HEK293 (cell line): ENCODE data around the gene FGF19.

ENCODE experiments used
- CTCF ChIA-PET: fragments of 350-600 bp; formaldehyde crosslinking; extraction: SDS; loops from one replicate; lab custom pipeline; 2021; ENCODE audit warnings: antibody characterized with exemption; lab: Yijun Ruan, JAX
- POLR2A ChIA-PET: fragments of 300-600 bp; formaldehyde crosslinking; extraction: SDS; loops from one replicate; lab custom pipeline; 2020; ENCODE audit warnings: antibody characterized with exemption, inconsistent platforms; lab: Yijun Ruan, JAX
- H3K27ac ChIP-seq: fragments of 200-500 bp; sonication (Bioruptor generic); 2 replicates; pipeline ENCODE4 v1.5.1; 2014; ENCODE audit warnings: low read depth, low read length, control low read depth, inconsistent platforms; ENCODE audit errors: extremely low read depth
- H3K36me3 ChIP-seq, 2 experiments: fragments of 200-500 bp in 1 of 2; sonication (Bioruptor generic) in 1 of 2; 1 replicate in 1 of 2; 2 replicates in 1 of 2; pipeline ENCODE4 v1.5.1; 2014 to 2017; ENCODE audit warnings: inconsistent platforms in 2 of 2, low read length in 2 of 2; ENCODE audit not compliant: control insufficient read depth in 2 of 2, insufficient read depth in 1 of 2
- H3K4me1 ChIP-seq: fragments of 200-500 bp; sonication (Bioruptor generic); 2 replicates; pipeline ENCODE4 v1.5.1; 2014; ENCODE audit warnings: mild to moderate bottlenecking, low read length, inconsistent platforms; ENCODE audit not compliant: control insufficient read depth, insufficient read depth
- H3K4me3 ChIP-seq: 2 replicates; pipeline ENCODE4 v1.5.1; 2011; ENCODE audit warnings: low read depth, mild to moderate bottlenecking, control low read depth, low read length, moderate library complexity
- H3K9me3 ChIP-seq: fragments of 200-500 bp; sonication (Bioruptor generic); 2 replicates; pipeline ENCODE4 v1.5.1; 2014; ENCODE audit warnings: low read depth, low read length, inconsistent platforms; ENCODE audit not compliant: control insufficient read depth, insufficient read depth
- GLIS1 ChIP-seq: fragments of 450-650 bp; formaldehyde crosslinking; IDR thresholded peaks from 2 replicates; pipeline ENCODE4 v1.5.1; 2016; ENCODE audit warnings: missing biosample characterization, missing genetic modification characterization
- OVOL3 ChIP-seq: fragments of 450-650 bp; formaldehyde crosslinking; IDR thresholded peaks from 2 replicates; pipeline ENCODE4 v1.5.1; 2016; ENCODE audit warnings: missing biosample characterization, missing genetic modification characterization
- SP3 ChIP-seq: fragments of 450-650 bp; formaldehyde crosslinking; IDR thresholded peaks from 2 replicates; pipeline ENCODE4 v1.5.1; 2016; ENCODE audit warnings: missing biosample characterization, missing genetic modification characterization
- YY1 ChIP-seq: fragments of 450-650 bp; formaldehyde crosslinking; IDR thresholded peaks from 2 replicates; pipeline ENCODE4 v1.5.1; 2018; ENCODE audit warnings: missing biosample characterization, missing genetic modification characterization
- ZNF23 ChIP-seq: fragments of 450-650 bp; formaldehyde crosslinking; IDR thresholded peaks from 2 replicates; pipeline ENCODE4 v1.5.1; 2016; ENCODE audit warnings: missing biosample characterization, missing genetic modification characterization, borderline replicate concordance
- ZNF398 ChIP-seq: fragments of 450-650 bp; formaldehyde crosslinking; IDR thresholded peaks from 2 replicates; pipeline ENCODE4 v1.5.1; 2017; ENCODE audit warnings: missing biosample characterization, missing genetic modification characterization
- ZNF416 ChIP-seq: fragments of 450-650 bp; formaldehyde crosslinking; IDR thresholded peaks from 2 replicates; pipeline ENCODE4 v1.5.1; 2016; ENCODE audit warnings: missing biosample characterization, missing genetic modification characterization
- ZNF426 ChIP-seq: fragments of 450-650 bp; formaldehyde crosslinking; IDR thresholded peaks from 2 replicates; pipeline ENCODE4 v1.5.1; 2017; ENCODE audit warnings: missing biosample characterization, missing genetic modification characterization, mild to moderate bottlenecking, inconsistent platforms, moderate library complexity
- ZNF510 ChIP-seq: fragments of 450-650 bp; formaldehyde crosslinking; IDR thresholded peaks from 2 replicates; pipeline ENCODE4 v1.5.1; 2018; ENCODE audit warnings: mild to moderate bottlenecking, missing genetic modification characterization, missing biosample characterization; ENCODE audit not compliant: insufficient replicate concordance
- ZNF561 ChIP-seq: fragments of 450-650 bp; IDR thresholded peaks from 2 replicates; pipeline ENCODE4 v1.5.1; 2018; ENCODE audit warnings: missing biosample characterization, missing genetic modification characterization, borderline replicate concordance
- ZNF623 ChIP-seq: fragments of 450-650 bp; formaldehyde crosslinking; IDR thresholded peaks from 2 replicates; pipeline ENCODE4 v1.5.1; 2016; ENCODE audit warnings: missing biosample characterization, missing genetic modification characterization
- ZNF629 ChIP-seq: fragments of 450-650 bp; formaldehyde crosslinking; IDR thresholded peaks from 2 replicates; pipeline ENCODE4 v1.5.1; 2017; ENCODE audit warnings: missing biosample characterization, missing genetic modification characterization
- ZNF776 ChIP-seq: fragments of 450-650 bp; formaldehyde crosslinking; IDR thresholded peaks from 2 replicates; pipeline ENCODE4 v1.5.0; 2017; ENCODE audit warnings: missing biosample characterization, missing genetic modification characterization, borderline replicate concordance
- ZNF830 ChIP-seq: fragments of 450-650 bp; IDR thresholded peaks from 2 replicates; pipeline ENCODE4 v1.5.0; 2018; ENCODE audit warnings: missing biosample characterization, missing genetic modification characterization, low read depth, mild to moderate bottlenecking, moderate library complexity
- ZSCAN23 ChIP-seq: fragments of 450-650 bp; formaldehyde crosslinking; IDR thresholded peaks from 2 replicates; pipeline ENCODE4 v1.5.1; 2016; ENCODE audit warnings: missing biosample characterization, missing genetic modification characterization
- ZXDB ChIP-seq: fragments of 450-650 bp; formaldehyde crosslinking; IDR thresholded peaks from 2 replicates; pipeline ENCODE4 v1.5.1; 2016; ENCODE audit warnings: missing biosample characterization, missing genetic modification characterization
- TF ChIP-seq, protein P1 (sequence below): fragments of 450-650 bp; formaldehyde crosslinking; IDR thresholded peaks from 2 replicates; pipeline ENCODE4 v1.5.1; 2016; ENCODE audit warnings: missing biosample characterization, missing genetic modification characterization
- TF ChIP-seq, protein P2 (sequence below): fragments of 450-650 bp; formaldehyde crosslinking; IDR thresholded peaks from 2 replicates; pipeline ENCODE4 v1.5.1; 2016; ENCODE audit warnings: missing biosample characterization, missing genetic modification characterization
- TF ChIP-seq, protein P3 (sequence below): fragments of 450-650 bp; formaldehyde crosslinking; conservative IDR thresholded peaks from 2 replicates; pipeline ENCODE4 v1.5.1; 2016; ENCODE audit warnings: low read depth, missing biosample characterization, missing genetic modification characterization

Gene FGF19

DNA sequence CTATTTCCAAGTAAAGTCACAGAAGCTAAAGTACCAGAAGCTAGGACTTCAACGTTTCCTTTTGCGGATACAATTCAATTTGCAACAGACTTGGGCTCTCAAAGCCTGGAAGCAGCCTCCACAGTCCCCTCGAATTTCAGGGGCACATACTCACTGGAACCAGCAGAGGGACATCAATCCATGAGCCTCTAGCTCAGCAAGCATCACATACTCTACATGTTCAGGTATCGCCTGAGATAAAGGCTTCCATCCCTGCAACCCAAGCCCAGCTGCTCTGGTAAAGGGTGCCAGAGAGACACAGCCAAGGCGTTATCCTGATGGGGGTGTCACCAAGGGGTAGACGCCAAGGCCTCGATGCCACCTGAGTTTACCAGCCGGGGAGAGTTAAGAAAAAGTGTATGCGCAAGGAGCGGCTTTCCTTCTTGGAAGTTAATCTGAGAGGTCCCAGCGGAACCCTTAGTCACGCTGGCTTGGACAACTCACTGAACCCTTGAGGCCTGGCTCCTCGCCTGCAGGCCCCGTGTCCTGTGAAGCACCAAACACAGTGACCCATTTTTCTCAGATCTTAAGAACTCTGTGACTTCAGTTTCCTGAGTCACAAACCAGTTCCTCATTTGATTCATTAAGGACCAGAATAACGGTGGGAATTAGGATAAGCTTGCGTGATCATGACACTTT is 41.7 kb downstream of the FGF19 start:
- TF ChIP-seq ZNF776 (tag by site-specific recombination): no peak
- TF ChIP-seq ZNF561: no peak
- H3K9me3 ChIP-seq: no peaks in the 10 kb centered on the region
- CTCF ChIA-PET: interaction anchor here (0.6 to 4.1 kb wide), 4 partner anchors 8 to 364 kb away, joined by 3 to 24 read pairs (median 6); partner anchors contain the start of gene LTO1
- H3K4me1 ChIP-seq: no peaks in the 10 kb centered on the region
- no peak overlapping the region for H3K4me3 ChIP-seq
- H3K27ac ChIP-seq: no peak overlapping the region
- H3K36me3 ChIP-seq: peaks cover 0 to 44% of the 10 kb centered on the region in 2 experiments; a peak in 1 of 3 replicates
- POLR2A ChIA-PET: interaction anchor here (1.1 kb wide), 1 partner anchor 23 kb away, joined by 6 read pairs; no protein-coding TSS in a partner anchor

- CTCF ChIA-PET: interaction anchor here (0.6 to 4.1 kb wide), 3 partner anchors 9 to 364 kb away, joined by 3 to 24 read pairs (median 8); partner anchors contain the start of gene LTO1
- peaks cover 0 to 37% of the 10 kb centered on the region in 2 experiments; a peak in 1 of 3 replicates for H3K36me3 ChIP-seq
- POLR2A ChIA-PET: interaction anchor here (1.1 kb wide), 1 partner anchor 22 kb away, joined by 6 read pairs; no protein-coding TSS in a partner anchor
Observed at GRCh38 chr11:69661413-69661715, 42.5 kb downstream of the FGF19 start.

More at GRCh38 chr11:69661413-69661715, 42.5 kb downstream of the FGF19 start:
- H3K27ac ChIP-seq: no peak overlapping the region
- no peak overlapping the region for H3K4me3 ChIP-seq
- TF ChIP-seq ZNF23 (no peak), ZNF416 (tag by site-specific recombination) (no peak), SP3 (tag by site-specific recombination) (no peak), OVOL3 (no peak), ZNF398 (no peak), GLIS1 (tag by site-specific recombination) (no peak), ZXDB (no peak), ZSCAN23 (tag by site-specific recombination) (no peak), YY1 (tag by site-specific recombination) (no peak), ZNF510 (tag by site-specific recombination) (no peak), ZNF830 (tag by site-specific recombination) (no peak), ZNF629 (tag by site-specific recombination) (no peak), ZNF623 (no peak), ZNF426 (no peak)
- TF ChIP-seq, protein P1, sequence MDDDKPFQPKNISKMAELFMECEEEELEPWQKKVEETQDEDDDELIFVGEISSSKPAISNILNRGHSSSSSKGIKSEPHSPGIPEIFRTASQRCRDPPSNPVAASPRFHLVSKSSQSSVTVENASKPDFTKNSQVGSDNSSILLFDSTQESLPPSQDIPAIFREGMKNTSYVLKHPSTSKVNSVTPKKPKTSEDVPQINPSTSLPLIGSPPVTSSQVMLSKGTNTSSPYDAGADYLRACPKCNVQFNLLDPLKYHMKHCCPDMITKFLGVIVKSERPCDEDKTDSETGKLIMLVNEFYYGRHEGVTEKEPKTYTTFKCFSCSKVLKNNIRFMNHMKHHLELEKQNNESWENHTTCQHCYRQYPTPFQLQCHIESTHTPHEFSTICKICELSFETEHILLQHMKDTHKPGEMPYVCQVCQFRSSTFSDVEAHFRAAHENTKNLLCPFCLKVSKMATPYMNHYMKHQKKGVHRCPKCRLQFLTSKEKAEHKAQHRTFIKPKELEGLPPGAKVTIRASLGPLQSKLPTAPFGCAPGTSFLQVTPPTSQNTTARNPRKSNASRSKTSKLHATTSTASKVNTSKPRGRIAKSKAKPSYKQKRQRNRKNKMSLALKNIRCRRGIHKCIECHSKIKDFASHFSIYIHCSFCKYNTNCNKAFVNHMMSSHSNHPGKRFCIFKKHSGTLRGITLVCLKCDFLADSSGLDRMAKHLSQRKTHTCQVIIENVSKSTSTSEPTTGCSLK: no peak
- TF ChIP-seq, protein P2, sequence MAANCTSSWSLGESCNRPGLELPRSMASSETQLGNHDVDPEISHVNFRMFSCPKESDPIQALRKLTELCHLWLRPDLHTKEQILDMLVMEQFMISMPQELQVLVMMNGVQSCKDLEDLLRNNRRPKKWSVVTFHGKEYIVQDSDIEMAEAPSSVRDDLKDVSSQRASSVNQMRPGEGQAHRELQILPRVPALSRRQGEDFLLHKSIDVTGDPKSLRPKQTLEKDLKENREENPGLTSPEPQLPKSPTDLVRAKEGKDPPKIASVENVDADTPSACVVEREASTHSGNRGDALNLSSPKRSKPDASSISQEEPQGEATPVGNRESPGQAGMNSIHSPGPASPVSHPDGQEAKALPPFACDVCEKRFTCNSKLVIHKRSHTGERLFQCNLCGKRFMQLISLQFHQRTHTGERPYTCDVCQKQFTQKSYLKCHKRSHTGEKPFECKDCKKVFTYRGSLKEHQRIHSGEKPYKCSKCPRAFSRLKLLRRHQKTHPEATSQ (tag by site-specific recombination): no peak
- TF ChIP-seq, protein P3, sequence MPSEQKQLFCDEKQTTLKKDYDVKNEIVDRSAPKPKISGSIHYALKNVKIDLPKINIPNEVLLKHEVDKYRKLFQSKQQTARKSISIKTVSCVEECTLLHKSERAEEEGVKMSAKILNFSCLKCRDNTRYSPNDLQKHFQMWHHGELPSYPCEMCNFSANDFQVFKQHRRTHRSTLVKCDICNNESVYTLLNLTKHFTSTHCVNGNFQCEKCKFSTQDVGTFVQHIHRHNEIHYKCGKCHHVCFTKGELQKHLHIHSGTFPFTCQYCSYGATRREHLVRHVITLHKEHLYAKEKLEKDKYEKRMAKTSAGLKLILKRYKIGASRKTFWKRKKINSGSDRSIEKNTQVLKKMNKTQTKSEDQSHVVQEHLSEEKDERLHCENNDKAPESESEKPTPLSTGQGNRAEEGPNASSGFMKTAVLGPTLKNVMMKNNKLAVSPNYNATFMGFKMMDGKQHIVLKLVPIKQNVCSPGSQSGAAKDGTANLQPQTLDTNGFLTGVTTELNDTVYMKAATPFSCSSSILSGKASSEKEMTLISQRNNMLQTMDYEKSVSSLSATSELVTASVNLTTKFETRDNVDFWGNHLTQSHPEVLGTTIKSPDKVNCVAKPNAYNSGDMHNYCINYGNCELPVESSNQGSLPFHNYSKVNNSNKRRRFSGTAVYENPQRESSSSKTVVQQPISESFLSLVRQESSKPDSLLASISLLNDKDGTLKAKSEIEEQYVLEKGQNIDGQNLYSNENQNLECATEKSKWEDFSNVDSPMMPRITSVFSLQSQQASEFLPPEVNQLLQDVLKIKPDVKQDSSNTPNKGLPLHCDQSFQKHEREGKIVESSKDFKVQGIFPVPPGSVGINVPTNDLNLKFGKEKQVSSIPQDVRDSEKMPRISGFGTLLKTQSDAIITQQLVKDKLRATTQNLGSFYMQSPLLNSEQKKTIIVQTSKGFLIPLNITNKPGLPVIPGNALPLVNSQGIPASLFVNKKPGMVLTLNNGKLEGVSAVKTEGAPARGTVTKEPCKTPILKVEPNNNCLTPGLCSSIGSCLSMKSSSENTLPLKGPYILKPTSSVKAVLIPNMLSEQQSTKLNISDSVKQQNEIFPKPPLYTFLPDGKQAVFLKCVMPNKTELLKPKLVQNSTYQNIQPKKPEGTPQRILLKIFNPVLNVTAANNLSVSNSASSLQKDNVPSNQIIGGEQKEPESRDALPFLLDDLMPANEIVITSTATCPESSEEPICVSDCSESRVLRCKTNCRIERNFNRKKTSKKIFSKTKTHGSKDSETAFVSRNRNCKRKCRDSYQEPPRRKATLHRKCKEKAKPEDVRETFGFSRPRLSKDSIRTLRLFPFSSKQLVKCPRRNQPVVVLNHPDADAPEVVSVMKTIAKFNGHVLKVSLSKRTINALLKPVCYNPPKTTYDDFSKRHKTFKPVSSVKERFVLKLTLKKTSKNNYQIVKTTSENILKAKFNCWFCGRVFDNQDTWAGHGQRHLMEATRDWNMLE (tag by site-specific recombination): no peak
- H3K9me3 ChIP-seq: no peaks in the 10 kb centered on the region
- no peaks in the 10 kb centered on the region for H3K4me1 ChIP-seq
